ENCODE data around the gene ARHGAP24. TPM values are rescaled to one million over a fixed set of nuclear protein-coding genes. Genes with fewer than 3 reads are reported as not detected.

ARHGAP24 gene
- total RNA-seq, 1 experiment from 2014 or later: 4.6 TPM

DNA sequence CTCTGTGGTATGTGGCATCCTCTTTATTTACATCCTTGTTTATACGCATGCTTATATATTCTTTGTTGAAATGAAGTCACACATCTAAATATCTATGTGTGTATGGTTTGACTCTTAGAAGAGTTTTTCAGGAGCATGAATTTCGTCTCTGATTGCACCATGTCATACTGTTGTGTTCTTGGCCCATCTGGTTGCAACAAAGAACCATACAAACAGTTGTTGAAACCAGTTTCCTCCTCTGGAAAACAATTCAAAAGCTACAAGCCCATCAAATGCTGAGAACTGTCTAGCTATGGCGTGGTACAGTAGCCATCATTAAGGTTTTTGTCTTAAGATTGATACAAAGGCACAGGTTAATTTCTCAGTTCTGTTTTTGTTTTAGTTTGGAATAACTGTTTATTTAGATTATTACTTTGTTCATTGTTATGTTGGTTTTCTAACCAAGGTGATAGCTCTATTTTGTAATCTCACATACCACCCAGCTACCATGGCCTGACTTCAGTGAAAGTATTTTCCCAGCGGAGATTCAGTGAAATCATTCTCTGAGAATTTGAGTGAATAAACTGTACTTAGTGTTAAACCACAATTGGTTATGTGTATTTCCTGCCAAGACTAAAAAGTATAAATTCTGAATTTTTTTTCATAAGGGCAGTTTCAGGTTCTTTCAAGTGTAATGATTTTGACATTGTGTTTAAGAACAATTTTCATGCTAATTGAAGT is 91.0 kb downstream of the ARHGAP24 start:
- no peak for DNase-seq (ENCODE audit: low spot score)
- in situ Hi-C loops (cut with HindIII; ENCODE audit: low sequenced_read_pairs): no loop called here

DNA sequence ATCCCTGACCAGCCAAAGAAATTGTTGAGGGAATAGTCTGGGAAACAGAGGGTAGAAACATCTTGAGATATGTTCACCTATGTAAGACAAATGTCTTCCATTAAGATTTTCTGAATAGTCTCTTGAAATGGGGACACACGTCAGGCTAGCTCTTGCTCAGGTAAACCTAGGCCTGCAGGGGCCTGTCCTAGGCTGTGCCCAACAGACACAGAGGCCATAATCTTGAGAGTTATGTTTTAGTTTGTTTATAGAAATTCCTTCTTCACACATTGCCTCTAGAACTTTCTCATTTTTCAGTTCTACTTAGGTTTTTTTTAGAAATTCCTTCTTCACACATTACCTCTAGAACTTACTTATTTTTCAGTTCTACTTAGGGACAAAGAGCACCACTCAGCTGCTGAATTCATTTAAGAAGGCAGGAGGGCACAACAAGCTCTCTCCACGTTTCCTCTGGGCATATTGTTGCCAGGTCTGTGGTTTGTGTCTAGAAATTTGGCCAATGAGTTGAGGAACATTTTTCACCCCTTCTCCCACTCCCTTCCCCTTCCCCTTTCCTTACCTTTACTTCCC is 94.9 kb downstream of the ARHGAP24 start:
- no peak for DNase-seq (ENCODE audit: low spot score)
- in situ Hi-C loops (cut with HindIII; ENCODE audit: low sequenced_read_pairs): no loop called here

GRCh38 chr4:85570388-85570787 is 95.4 kb downstream of the ARHGAP24 start:
- in situ Hi-C loops (cut with HindIII; ENCODE audit: low sequenced_read_pairs): no loop called here
- no peak for DNase-seq (ENCODE audit: low spot score)

DNA sequence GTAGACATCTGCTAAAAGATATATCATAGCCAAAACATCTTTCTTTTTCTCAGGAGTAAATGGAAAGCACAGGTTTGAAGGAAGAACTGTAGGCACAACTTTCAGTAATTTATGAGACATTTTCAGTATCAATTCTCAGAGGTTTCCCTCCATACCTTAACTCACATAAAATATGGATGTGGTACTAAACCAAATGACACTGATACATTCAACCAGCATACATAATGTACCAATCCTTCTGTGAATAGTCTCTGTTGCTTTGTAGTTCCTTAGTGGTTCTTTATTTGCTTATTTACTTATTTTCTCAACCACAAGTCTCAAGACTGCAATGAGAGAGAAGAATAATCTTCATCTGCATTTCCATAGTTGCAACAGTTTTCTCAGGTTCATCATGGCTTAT is 96.1 kb downstream of the ARHGAP24 start:
- no peak for DNase-seq (ENCODE audit: low spot score)
- in situ Hi-C loops (cut with HindIII; ENCODE audit: low sequenced_read_pairs): no loop called here

DNA sequence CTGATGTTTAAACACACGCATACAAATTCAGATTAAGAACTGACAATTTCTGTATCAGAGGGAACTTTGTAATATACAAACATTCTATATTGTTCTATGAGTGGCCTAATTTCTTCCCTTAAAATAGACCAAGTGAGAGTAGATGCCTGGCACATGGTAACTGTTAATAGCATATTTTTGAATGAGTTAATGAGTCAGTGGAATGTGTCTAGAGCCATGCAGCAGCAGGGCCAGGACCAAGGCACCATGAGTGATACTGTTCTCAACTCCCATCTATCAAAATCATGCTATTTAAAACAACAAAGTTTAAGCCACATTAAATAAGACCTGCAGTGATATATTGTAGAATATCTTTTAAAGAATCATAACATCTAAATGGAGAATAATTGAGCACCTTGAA is 98.3 kb downstream of the ARHGAP24 start:
- in situ Hi-C loops (cut with HindIII; ENCODE audit: low sequenced_read_pairs): no loop called here
- no peak for DNase-seq (ENCODE audit: low spot score)

- in situ Hi-C loops (cut with HindIII; ENCODE audit: low sequenced_read_pairs): no loop called here
- no peak for DNase-seq (ENCODE audit: low spot score)
These were observed 102.4 kb downstream of the ARHGAP24 start for GRCh38 chr4:85577307-85577706.

- no peak for DNase-seq (ENCODE audit: low spot score)
- in situ Hi-C loops (cut with HindIII; ENCODE audit: low sequenced_read_pairs): no loop called here
These were observed 105.0 kb downstream of the ARHGAP24 start for GRCh38 chr4:85579942-85580341.

DNA sequence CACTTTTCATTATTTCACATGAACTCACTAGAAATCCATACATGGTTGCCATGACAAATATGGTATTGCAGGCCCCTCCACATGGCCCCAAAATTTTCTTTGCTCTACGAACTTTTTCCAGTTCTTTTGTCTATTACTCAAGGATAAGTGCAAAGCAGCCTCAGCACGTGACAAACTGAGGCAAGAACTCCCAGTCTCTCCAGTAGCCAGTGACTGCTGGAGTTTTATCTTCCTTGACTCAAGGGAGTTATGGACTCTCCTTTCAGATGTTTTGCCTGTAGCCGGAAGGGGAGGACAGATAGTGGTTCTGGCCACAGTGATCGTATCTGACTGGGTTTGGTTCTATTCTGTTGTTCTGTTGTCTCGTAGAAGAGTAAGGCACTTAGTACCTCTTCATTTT is 105.5 kb downstream of the ARHGAP24 start:
- no peak for DNase-seq (ENCODE audit: low spot score)
- in situ Hi-C loops (cut with HindIII; ENCODE audit: low sequenced_read_pairs): no loop called here

- in situ Hi-C loops (cut with HindIII; ENCODE audit: low sequenced_read_pairs): no loop called here
- DNase-seq (ENCODE audit: low spot score): no peak
These were observed 113.0 kb downstream of the ARHGAP24 start for GRCh38 chr4:85587952-85588351.

DNA sequence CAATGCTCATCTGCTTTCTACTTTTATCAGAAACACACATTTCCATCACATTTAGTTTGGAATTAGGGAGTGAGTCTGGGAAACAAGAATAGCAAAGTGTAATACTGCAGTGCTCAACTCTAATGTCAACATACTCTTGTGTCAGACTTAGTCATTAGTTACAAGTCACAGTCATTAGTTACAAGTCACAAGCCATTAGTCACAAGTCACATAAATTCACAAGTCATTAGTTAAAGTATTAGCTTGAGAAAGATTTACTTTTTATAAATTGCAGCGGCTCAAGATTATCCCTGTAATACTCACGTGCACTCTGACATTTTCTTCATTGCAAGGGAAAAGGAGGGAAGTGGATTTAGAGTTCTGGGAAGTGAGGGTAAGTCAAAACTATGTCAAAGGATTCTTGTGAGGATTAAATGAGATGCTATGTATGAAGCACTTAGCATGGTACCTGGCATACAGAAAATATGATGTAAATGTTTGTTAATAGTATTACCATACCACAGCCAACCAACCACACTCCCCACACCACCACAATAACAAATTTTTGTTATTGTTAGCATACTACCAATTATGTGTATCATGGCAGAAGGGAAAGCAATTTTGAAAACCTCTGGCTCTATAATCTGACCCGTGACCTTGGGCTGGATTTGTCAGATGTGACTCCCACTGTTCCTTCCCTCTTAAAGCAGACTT is 116.6 kb downstream of the ARHGAP24 start:
- in situ Hi-C loops (cut with HindIII; ENCODE audit: low sequenced_read_pairs): no loop called here
- DNase-seq (ENCODE audit: low spot score): no peak

DNA sequence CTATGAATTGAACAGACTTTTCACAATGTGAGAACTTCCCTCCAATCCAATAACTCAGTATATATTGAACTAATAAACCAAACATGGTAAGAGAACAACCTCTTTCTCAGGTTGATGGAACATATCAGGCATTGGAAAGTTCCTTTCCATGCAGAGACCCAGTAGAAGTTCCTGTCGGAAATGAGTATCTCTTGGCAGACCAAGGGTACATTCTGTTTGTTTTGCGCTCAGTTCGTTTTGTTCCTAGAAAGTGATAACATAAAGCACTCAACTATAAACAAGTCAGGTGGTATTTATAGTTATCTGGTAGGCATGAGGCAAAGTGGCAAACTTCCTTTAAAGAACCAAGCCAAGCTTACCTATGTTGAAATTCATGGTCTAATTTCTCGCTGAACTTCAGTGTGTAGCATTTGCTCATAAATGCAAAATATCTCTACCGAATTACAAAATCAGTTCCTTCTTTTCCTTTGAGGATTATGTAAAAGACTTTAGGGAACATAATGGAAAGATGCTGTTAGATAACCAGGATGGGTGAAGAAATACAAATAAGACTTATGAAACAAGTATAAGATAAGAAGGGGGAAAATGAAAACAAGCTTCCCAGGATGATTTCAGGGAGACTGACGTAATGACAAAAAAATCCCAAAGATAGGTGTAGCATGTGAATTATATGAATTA is 120.3 kb downstream of the ARHGAP24 start:
- DNase-seq (ENCODE audit: low spot score): no peak
- in situ Hi-C loops (cut with HindIII; ENCODE audit: low sequenced_read_pairs): no loop called here

- in situ Hi-C loops (cut with HindIII; ENCODE audit: low sequenced_read_pairs): no loop called here
- no peak for DNase-seq (ENCODE audit: low spot score)
These were observed 121.0 kb downstream of the ARHGAP24 start for GRCh38 chr4:85595796-85596559.

DNA sequence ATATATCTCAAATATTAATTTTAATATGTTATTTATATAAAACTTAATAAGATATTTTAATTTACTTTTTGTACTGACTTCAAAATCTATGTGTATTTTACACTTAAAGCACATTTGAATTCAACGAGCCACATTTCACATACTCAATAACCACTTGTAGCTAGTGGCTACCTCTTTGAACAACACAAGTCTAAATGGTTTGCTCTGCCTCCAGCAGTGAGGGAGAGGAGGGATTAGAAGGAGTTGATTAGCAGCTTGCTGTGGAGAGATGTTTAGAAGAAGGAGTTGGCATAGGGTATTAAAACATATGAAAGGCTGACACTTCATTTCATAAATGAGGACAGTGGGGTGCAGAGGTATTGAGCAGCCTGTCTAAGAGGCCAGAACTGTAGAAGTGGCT is 124.0 kb downstream of the ARHGAP24 start:
- in situ Hi-C loops (cut with HindIII; ENCODE audit: low sequenced_read_pairs): no loop called here
- DNase-seq (ENCODE audit: low spot score): no peak

DNA sequence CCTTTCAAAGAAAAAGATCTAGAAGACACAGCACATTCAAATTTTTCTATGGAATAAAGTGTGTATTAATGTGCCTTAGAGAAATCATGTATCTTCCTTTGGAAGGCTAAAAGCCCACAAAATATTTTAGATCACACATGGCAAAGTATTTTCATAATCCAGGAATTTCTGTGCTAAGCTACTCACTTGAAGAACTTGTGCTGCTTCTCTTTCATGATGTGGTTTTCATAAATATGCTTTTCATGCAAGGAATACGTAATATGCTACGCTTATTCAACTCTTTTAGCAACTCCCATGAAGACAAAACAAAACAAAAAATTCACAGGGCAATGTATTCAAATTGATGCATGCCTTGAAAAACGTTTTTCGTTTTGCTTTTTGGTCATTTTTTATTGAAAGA is 125.6 kb downstream of the ARHGAP24 start:
- no peak for DNase-seq (ENCODE audit: low spot score)
- in situ Hi-C loops (cut with HindIII; ENCODE audit: low sequenced_read_pairs): no loop called here

DNA sequence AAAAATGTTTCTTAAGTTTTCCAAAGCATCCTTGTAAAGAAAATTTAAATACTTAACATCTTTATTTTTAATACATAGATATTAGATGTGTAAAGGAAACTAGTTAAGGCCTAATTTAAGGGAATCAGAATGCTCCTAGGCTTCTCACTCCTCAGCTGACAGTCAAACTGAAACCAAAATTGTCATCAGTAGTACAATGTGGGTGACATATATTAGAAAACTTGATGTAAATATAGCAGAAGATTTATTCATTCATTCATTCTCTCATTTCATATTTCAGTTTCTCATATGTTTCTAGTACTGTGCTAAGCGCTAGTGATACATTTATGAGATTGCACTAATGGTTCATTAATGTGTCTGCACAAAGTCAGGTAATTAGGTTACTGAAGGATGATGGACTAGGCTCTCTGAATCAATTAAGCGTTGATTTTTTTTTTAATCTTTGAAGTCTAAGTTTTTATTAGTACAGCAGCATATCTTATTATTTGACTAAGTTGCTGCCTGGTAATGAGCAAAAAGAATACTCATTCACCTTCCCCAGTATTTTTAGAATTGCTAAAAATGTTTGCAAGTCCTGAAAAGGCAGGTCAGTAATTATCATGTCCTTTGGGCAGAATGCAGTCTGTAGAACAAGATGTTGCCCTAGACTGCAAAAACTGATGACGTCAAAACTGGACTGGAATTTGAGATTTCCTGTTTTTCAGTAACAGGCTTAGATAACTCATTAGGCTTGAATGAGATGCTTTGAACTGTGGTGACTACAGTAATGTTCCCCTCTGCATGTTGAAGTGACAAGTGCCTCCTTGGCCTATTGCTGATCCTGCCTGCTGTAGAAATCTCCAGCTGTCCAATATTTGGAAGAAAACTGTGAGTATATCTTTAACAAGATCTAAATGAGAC is 128.7 kb downstream of the ARHGAP24 start:
- in situ Hi-C loops (cut with HindIII; ENCODE audit: low sequenced_read_pairs): no loop called here
- no peak for DNase-seq (ENCODE audit: low spot score)

DNA sequence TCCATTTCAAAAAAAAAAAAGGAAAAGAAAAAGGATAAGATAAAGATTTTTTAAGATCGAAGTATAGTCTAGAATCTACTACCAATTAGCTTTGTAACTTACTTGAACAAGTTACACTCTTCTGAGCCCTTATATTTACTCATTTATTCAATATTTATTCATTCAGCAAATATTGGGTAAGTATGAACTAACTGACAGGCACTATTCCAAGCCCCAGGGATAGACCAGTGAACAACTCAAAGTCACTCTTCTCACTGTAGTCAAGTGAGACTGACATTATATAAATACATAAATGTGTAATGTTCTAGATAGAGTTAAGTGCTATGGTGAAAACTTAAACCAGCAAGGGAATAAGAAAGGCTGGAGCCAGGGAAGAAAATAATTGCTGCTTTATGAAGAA is 131.6 kb downstream of the ARHGAP24 start:
- in situ Hi-C loops (cut with HindIII; ENCODE audit: low sequenced_read_pairs): no loop called here
- no peak for DNase-seq (ENCODE audit: low spot score)

DNA sequence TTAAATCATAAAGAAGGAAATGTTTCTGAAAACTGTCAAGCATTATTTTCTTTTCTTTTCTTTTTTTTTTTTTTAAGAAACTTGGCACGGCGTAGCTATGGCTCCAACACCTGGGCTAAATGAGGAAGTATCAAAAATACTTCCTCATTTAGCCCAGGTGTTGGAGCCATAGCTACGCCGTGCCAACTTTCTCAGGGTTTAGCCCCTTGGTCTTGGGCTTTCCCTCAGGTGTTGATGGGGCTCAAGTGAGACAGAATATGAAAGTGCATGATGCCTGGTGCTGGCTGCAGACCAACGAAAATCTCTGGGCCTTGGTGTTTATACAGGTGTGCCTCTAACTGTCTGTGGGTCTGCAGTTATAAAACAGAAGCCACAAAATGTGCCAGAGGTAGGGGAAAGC is 132.7 kb downstream of the ARHGAP24 start:
- DNase-seq (ENCODE audit: low spot score): no peak
- in situ Hi-C loops (cut with HindIII; ENCODE audit: low sequenced_read_pairs): no loop called here

GRCh38 chr4:85610450-85610849 is 135.5 kb downstream of the ARHGAP24 start:
- in situ Hi-C loops (cut with HindIII; ENCODE audit: low sequenced_read_pairs): no loop called here
- no peak for DNase-seq (ENCODE audit: low spot score)

DNA sequence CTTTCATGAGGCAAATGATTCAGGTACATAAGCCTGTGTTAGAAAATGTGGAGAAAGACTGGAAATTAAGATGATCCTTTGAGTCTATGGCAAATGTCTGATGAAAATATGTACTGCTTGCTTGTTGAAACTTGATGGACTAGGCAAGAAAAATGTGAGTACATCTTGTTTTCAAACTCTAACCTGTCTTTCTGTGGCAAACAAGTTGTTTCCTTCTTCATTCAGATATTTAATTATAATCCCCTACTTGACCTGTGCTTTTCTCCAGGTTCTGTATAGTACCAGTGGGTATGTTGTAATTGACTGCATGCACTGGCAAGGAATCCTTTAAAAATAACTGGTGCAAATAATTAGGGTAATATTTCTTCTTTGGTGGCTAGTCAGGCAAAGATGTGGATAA is 136.7 kb downstream of the ARHGAP24 start:
- in situ Hi-C loops (cut with HindIII; ENCODE audit: low sequenced_read_pairs): no loop called here
- DNase-seq (ENCODE audit: low spot score): no peak

Data from G401 (cell line).